Fibroblast of pulmonary artery (primary cell): ENCODE data around the gene CDHR2.

Experiments
- DNase-seq: peaks from one replicate; pipeline ENCODE4 v3.0.0-alpha.2; 2010; ENCODE audit warnings: low read depth
- H3K4me3 ChIP-seq: replicated peaks from 2 replicates; pipeline ENCODE4 v1.5.1; 2011; ENCODE audit warnings: low read depth, mild to moderate bottlenecking, control low read depth, low read length, moderate library complexity
- TF ChIP-seq, protein P1 (sequence below): IDR thresholded peaks from 2 replicates; pipeline ENCODE4 v1.5.1; 2011; ENCODE audit warnings: mild to moderate bottlenecking, control low read depth, low read length, inconsistent platforms; ENCODE audit errors: missing control alignments

Gene CDHR2

GRCh38 chr5:176629317-176629852, 80.2 kb downstream of the CDHR2 start:
- DNase-seq = no peak
- TF ChIP-seq, protein P1, sequence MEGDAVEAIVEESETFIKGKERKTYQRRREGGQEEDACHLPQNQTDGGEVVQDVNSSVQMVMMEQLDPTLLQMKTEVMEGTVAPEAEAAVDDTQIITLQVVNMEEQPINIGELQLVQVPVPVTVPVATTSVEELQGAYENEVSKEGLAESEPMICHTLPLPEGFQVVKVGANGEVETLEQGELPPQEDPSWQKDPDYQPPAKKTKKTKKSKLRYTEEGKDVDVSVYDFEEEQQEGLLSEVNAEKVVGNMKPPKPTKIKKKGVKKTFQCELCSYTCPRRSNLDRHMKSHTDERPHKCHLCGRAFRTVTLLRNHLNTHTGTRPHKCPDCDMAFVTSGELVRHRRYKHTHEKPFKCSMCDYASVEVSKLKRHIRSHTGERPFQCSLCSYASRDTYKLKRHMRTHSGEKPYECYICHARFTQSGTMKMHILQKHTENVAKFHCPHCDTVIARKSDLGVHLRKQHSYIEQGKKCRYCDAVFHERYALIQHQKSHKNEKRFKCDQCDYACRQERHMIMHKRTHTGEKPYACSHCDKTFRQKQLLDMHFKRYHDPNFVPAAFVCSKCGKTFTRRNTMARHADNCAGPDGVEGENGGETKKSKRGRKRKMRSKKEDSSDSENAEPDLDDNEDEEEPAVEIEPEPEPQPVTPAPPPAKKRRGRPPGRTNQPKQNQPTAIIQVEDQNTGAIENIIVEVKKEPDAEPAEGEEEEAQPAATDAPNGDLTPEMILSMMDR = no peak
- no peak overlapping the region for H3K4me3 ChIP-seq

DNA sequence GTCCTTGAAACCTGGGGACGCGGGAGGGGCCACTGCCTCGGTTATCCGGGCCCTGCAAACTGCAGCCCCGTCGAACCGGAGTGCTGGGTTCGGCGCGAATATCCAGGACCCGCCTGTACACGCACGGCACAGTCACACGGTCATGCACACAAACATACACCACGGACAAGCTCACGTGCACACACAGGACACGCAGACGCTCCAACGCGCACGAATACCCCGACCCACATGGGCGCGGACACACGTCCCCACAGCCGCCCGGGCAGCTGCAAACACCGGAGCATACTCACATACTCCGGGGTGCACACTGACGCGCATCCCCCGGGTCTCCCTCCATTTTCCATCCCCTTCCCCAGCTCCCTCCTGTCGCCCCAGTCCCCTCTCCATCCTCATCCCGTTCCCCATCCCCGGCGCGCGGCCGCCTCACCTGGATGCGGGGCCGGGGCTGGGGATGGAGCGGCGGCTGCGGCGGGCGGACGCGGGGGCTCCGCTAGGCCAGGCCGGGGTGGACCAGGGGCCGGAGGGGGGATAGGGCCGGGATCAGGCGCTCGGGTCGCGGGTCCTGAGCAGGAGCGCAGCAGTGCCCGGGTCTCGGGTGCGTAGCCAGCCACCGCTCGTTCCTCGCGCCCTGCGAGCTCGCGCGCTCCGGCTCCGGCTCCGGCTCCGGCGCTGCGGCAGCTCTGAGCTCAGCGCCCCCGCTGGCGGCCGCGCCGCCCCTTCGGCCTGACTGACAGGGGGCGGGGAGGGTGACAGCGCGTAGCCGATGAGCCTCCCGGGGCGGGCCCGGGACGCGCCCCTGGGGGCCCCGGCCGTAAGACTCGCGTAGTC, 80.9 kb downstream of the CDHR2 start, which contains the start of the genes EIF4E1B and SNCB:
TSS of gene EIF4E1B (plus strand) at position 823 of the 828 bp plus-strand sequence. CDS start 12,113 bp downstream, outside the sequence.
TSS of gene SNCB (minus strand) at position 682 of the 828 bp plus-strand sequence. CDS start 880 bp downstream, outside the sequence.
- H3K4me3 ChIP-seq = peak within 1 kb of the TSS; percentile 47
- TF ChIP-seq, protein P1 = no peak
- DNase-seq = peak; percentile 38

GRCh38 chr5:176630681-176631222, 81.6 kb downstream of the CDHR2 start:
- peak overlapping the region; percentile 47 for H3K4me3 ChIP-seq
- TF ChIP-seq, protein P1 = no peak
- DNase-seq = no peak

- H3K4me3 ChIP-seq = no peak overlapping the region
- TF ChIP-seq, protein P1 = no peak
Observed at GRCh38 chr5:176631383-176632200, 82.5 kb downstream of the CDHR2 start.

GRCh38 chr5:176632745-176633144, 83.6 kb downstream of the CDHR2 start:
- no peak overlapping the region for H3K4me3 ChIP-seq
- TF ChIP-seq, protein P1 = no peak
- no peak for DNase-seq

More at GRCh38 chr5:176631383-176632200, 82.5 kb downstream of the CDHR2 start:
- DNase-seq = no peak

GRCh38 chr5:176633598-176633997, 84.5 kb downstream of the CDHR2 start:
- no peak overlapping the region for H3K4me3 ChIP-seq
- DNase-seq = no peak
- TF ChIP-seq, protein P1 = no peak
